CD8-positive, alpha-beta memory T cell (primary cell): ENCODE measurements around the gene BAZ1B. TPM values are rescaled to one million over a fixed set of nuclear protein-coding genes. Genes with fewer than 3 reads are reported as not detected.

ENCODE experiments used
- CTCF ChIA-PET: fragments of 350-600 bp; sonication (Branson Sonifier 250); formaldehyde crosslinking; loops from one replicate; lab custom pipeline; 2021; ENCODE audit warnings: antibody characterized with exemption; lab: Charles Lee
- POLR2A ChIA-PET: fragments of 350-600 bp; sonication (Branson Sonifier 250); formaldehyde crosslinking; loops from one replicate; lab custom pipeline; 2021; ENCODE audit warnings: antibody characterized with exemption; lab: Charles Lee
- DNase-seq, 5 donors: peaks; one replicate each; pipeline versions ENCODE4 v3.0.0 to v3.0.0-alpha.2; 2020 to 2022; ENCODE audit warnings: mixed read lengths in 1 of 5
- H3K27ac ChIP-seq: one replicate; pipeline ENCODE4 v1.7.0; 2013; ENCODE audit warnings: low read depth, mild to moderate bottlenecking, low read length, moderate library complexity
- H3K27me3 ChIP-seq: 2 replicates; pipeline ENCODE4 v1.7.0; 2013; ENCODE audit warnings: low read length, mild to moderate bottlenecking; ENCODE audit not compliant: insufficient read depth, poor library complexity, severe bottlenecking
- H3K36me3 ChIP-seq: 2 replicates; pipeline ENCODE4 v1.7.0; 2013; ENCODE audit warnings: mild to moderate bottlenecking, low read length, moderate library complexity; ENCODE audit not compliant: insufficient read depth
- H3K4me1 ChIP-seq: 2 replicates; pipeline ENCODE4 v1.7.0; 2013; ENCODE audit warnings: mild to moderate bottlenecking, low read length, moderate library complexity; ENCODE audit not compliant: insufficient read depth
- H3K4me3 ChIP-seq: 2 replicates; pipeline ENCODE4 v1.7.0; 2013; ENCODE audit warnings: mild to moderate bottlenecking, low read length
- H3K9me3 ChIP-seq: 2 replicates; pipeline ENCODE4 v1.7.0; 2013; ENCODE audit warnings: mild to moderate bottlenecking, low read length
- H3K27ac Mint-ChIP-seq, 8 donors: one replicate each; pipeline ENCODE4 v1.8.0; 2020 to 2021; ENCODE audit warnings: mixed read lengths in 8 of 8, mild to moderate bottlenecking in 6 of 8, inconsistent platforms in 3 of 8, moderate library complexity in 3 of 8
- H3K27me3 Mint-ChIP-seq, 2 donors: one replicate each; pipeline ENCODE4 v1.8.0; 2020 to 2021; ENCODE audit warnings: mixed read lengths in 2 of 2, mild to moderate bottlenecking in 1 of 2, moderate library complexity in 1 of 2
- H3K36me3 Mint-ChIP-seq, 3 donors: one replicate each; pipeline ENCODE4 v1.8.0; 2020 to 2021; ENCODE audit warnings: mixed read lengths in 3 of 3, inconsistent platforms in 1 of 3, mild to moderate bottlenecking in 1 of 3
- H3K4me1 Mint-ChIP-seq, 3 donors: one replicate each; pipeline ENCODE4 v1.8.0; 2020 to 2021; ENCODE audit warnings: mixed read lengths in 3 of 3, inconsistent platforms in 1 of 3, mild to moderate bottlenecking in 1 of 3
- H3K4me3 Mint-ChIP-seq, 7 donors: one replicate each; pipeline ENCODE4 v1.8.0; 2020 to 2021; ENCODE audit warnings: mixed read lengths in 7 of 7, mild to moderate bottlenecking in 6 of 7, moderate library complexity in 4 of 7, inconsistent platforms in 2 of 7
- H3K9me3 Mint-ChIP-seq, 5 donors: one replicate each; pipeline ENCODE4 v1.8.0; 2020 to 2022; ENCODE audit warnings: mixed read lengths in 5 of 5, mild to moderate bottlenecking in 3 of 5, moderate library complexity in 2 of 5, inconsistent platforms in 1 of 5
- polyA plus RNA-seq: library from polyadenylated mRNA; unstranded; fragments of 300-500 nt; fragmentation: Illumina TruSeq; gene quantifications from one replicate; pipeline ENCODE4 v1.2.3, GENCODE V29; 2021
- total RNA-seq, 2 experiments: library from RNA; stranded (reverse); gene quantifications; one replicate each; pipeline ENCODE4 v1.2.3, GENCODE V29; 2021

The BAZ1B gene
- total and polyA plus RNA-seq, 3 experiments from 2014 or later = 31.1 to 118 (median 112) TPM

- H3K9me3 Mint-ChIP-seq = no peaks in the 10 kb centered on the region
- no peaks in the 10 kb centered on the region for H3K27me3 Mint-ChIP-seq
- no peak overlapping the region for H3K27ac ChIP-seq
- H3K9me3 ChIP-seq = no peaks in the 10 kb centered on the region
- H3K36me3 ChIP-seq = peaks cover 27% of the 10 kb centered on the region
- no peaks in the 10 kb centered on the region for H3K27me3 ChIP-seq
- POLR2A ChIA-PET = no interaction called here
- peaks cover 0 to 54% (median 8%) of the 10 kb centered on the region in 3 donors for H3K36me3 Mint-ChIP-seq
- no peak for DNase-seq
- no peaks in the 10 kb centered on the region for H3K4me1 ChIP-seq
- H3K4me1 Mint-ChIP-seq = peaks cover 0 to 3% (median 3%) of the 10 kb centered on the region in 3 donors
- CTCF ChIA-PET = no interaction called here
- H3K27ac Mint-ChIP-seq = no peak overlapping the region
- H3K4me3 ChIP-seq = no peak overlapping the region
- H3K4me3 Mint-ChIP-seq = peak overlapping the region in 1 of 7 donors; percentile 60
These were observed 82.7 kb downstream of the BAZ1B start for GRCh38 chr7:73439410-73439704.

DNA sequence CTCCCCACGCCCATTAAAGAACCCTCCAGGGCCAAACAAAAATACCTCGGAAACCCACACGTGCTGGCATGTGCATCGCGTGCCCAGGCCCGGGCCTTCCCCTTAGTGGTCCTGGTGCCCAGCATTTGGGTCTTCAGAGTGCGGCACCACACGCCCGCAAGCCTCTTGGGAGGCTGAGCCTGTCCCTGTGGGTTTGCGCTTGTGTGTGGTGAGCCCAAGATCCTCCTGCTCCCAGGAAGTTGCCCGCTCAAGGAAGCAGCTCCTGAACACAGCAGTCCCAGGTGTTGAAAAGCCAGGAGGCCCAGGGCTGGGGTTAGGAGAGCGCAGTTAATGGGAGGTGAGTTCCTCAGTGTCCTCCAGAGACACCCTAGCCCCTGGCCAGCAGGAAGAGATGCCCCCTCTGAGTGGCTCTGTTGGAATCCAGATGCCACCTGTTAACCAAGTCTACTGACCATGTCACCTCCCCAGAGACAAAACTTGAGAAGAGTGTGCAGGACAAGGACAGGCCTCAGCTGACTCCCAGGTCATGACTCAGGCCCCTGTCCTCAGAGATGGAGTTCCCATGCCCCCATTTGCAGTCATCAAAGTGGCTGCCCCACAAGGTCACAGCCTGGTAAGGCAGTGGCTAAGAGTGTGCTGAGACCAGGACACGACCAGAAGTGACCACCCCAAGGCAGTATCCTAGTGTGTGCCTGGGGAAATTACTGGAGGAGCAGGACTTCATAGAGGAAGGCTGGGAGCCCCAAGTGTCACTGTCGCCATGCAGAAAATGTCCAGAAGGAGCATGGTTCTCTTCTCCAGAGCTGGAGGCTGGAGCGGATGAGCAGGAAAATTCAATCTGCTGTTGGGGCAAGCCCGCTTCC, 83.3 kb downstream of the BAZ1B start:
- CTCF ChIA-PET = no interaction called here
- Mint-ChIP-seq H3K9me3 (no peaks in the 10 kb centered on the region), H3K4me3 (no peak overlapping the region), H3K36me3 (peaks cover 0 to 49% (median 8%) of the 10 kb centered on the region in 3 donors), H3K27me3 (no peaks in the 10 kb centered on the region), H3K27ac (no peak overlapping the region), H3K4me1 (peaks cover 0 to 3% (median 3%) of the 10 kb centered on the region in 3 donors)
- POLR2A ChIA-PET = no interaction called here
- Histone ChIP-seq H3K27me3 (no peaks in the 10 kb centered on the region), H3K27ac (no peak overlapping the region), H3K9me3 (no peaks in the 10 kb centered on the region), H3K36me3 (peaks cover 21% of the 10 kb centered on the region), H3K4me1 (no peaks in the 10 kb centered on the region), H3K4me3 (no peak overlapping the region)
- no peak for DNase-seq

- peak overlapping the region in 1 of 7 donors; percentile 86 for H3K4me3 Mint-ChIP-seq
- no peak overlapping the region for H3K27ac ChIP-seq
- H3K9me3 Mint-ChIP-seq = no peaks in the 10 kb centered on the region
- no peaks in the 10 kb centered on the region for H3K27me3 ChIP-seq
- no peaks in the 10 kb centered on the region for H3K9me3 ChIP-seq
- no peaks in the 10 kb centered on the region for H3K4me1 ChIP-seq
- peaks cover 0 to 39% (median 7%) of the 10 kb centered on the region in 3 donors for H3K36me3 Mint-ChIP-seq
- no peak overlapping the region for H3K4me3 ChIP-seq
- CTCF ChIA-PET = no interaction called here
- peaks cover 12% of the 10 kb centered on the region for H3K36me3 ChIP-seq
- no peak overlapping the region for H3K27ac Mint-ChIP-seq
- POLR2A ChIA-PET = no interaction called here
- peaks cover 0 to 4% (median 4%) of the 10 kb centered on the region in 3 donors for H3K4me1 Mint-ChIP-seq
- H3K27me3 Mint-ChIP-seq = no peaks in the 10 kb centered on the region
- no peak for DNase-seq
These were observed 84.3 kb downstream of the BAZ1B start for GRCh38 chr7:73437621-73438416.

- H3K27me3 Mint-ChIP-seq = no peaks in the 10 kb centered on the region
- H3K36me3 Mint-ChIP-seq = peaks cover 0 to 32% (median 6%) of the 10 kb centered on the region in 3 donors
- no peaks in the 10 kb centered on the region for H3K9me3 Mint-ChIP-seq
- Histone ChIP-seq H3K36me3 (peaks cover 4% of the 10 kb centered on the region), H3K27ac (no peak overlapping the region), H3K27me3 (no peaks in the 10 kb centered on the region), H3K4me1 (no peaks in the 10 kb centered on the region), H3K9me3 (no peaks in the 10 kb centered on the region), H3K4me3 (no peak overlapping the region)
- H3K4me1 Mint-ChIP-seq = peaks cover 0 to 7% (median 7%) of the 10 kb centered on the region in 3 donors
- peak overlapping the region in 1 of 7 donors; percentile 86 for H3K4me3 Mint-ChIP-seq
- CTCF ChIA-PET = no interaction called here
- H3K27ac Mint-ChIP-seq = no peak overlapping the region
- POLR2A ChIA-PET = no interaction called here
- no peak for DNase-seq
These were observed 85.0 kb downstream of the BAZ1B start for GRCh38 chr7:73437091-73437490.

DNA sequence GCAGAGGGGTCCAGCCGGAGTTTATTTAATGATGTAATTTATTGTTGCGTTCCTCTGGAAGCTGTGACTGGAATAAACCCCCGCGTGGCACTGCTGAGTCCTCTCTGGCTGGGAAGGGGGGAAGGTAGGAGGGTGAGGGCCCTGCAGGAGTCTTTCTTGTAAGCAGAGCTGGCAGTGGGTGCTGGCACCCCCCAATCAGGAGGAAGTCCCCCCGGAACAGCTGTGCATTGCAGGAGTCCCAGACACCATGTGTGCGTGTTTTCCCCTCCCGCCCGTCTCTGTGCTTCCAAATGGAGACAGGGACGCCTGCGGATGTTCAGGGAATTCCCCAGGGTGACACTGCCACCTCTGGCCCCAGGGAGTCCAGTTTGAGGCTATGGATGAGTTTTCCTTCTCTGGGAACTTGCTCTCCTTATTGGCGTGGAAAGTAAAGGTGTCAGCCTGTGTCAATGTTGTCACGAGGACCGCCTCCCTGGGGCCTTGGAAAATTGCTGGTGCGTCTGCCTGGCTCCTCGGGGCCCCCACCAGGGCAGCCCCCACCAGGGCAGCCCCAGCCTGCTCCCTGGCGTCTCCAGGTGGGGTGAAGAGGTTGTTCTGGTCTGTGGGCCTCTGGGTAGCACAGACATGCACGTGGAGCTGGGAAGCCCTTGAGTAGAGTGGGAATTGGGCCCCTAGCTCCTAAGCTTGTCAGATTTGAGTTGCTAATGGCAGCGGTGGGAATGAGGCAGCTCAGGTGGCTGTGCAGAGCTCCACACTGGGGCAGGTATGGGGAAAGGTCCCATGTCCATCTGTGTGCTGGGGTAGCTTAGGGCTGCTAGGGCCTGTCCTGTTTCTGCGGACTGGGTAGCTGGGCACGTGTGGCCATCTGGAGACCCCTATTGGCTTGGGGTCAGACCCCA, 85.8 kb downstream of the BAZ1B start:
- peak overlapping the region in 2 of 8 donors; percentile 14 to 58 for H3K27ac Mint-ChIP-seq
- ChIA-PET CTCF (no interaction called here), POLR2A (no interaction called here)
- peaks cover 0 to 12% (median 7%) of the 10 kb centered on the region in 3 donors for H3K4me1 Mint-ChIP-seq
- H3K4me1 ChIP-seq = no peaks in the 10 kb centered on the region
- no peaks in the 10 kb centered on the region for H3K9me3 Mint-ChIP-seq
- peaks cover 0 to 7% of the 10 kb centered on the region in 2 donors for H3K27me3 Mint-ChIP-seq
- H3K36me3 ChIP-seq = no peaks in the 10 kb centered on the region
- H3K4me3 Mint-ChIP-seq = peak overlapping the region in 1 of 7 donors; percentile 37
- no peak overlapping the region for H3K27ac ChIP-seq
- no peak for DNase-seq
- no peaks in the 10 kb centered on the region for H3K27me3 ChIP-seq
- H3K36me3 Mint-ChIP-seq = peaks cover 0 to 24% (median 4%) of the 10 kb centered on the region in 3 donors
- H3K4me3 ChIP-seq = no peak overlapping the region
- H3K9me3 ChIP-seq = no peaks in the 10 kb centered on the region

DNA sequence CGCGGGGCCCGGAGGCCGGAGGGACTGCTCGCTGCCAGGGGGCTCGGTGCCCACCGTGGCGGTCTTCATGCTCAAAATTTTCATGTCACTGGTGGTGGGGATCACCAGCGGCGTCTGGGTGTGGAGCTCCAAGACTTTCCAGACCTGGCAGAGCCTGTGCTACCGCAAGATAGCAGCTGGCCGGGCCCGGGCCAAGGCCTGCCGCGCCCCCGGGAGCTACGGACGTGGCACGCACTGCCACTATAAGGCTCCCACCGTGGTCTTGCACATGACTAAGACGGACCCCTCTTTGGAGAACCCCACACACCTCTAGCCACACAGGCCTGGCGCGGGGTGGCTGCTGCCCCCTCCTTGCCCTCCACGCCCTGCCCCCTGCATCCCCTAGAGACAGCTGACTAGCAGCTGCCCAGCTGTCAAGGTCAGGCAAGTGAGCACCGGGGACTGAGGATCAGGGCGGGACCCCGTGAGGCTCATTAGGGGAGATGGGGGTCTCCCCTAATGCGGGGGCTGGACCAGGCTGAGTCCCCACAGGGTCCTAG, 86.6 kb downstream of the BAZ1B start:
- Histone ChIP-seq H3K36me3 (no peaks in the 10 kb centered on the region), H3K27ac (no peak overlapping the region), H3K9me3 (no peaks in the 10 kb centered on the region), H3K4me1 (no peaks in the 10 kb centered on the region), H3K27me3 (no peaks in the 10 kb centered on the region), H3K4me3 (no peak overlapping the region)
- Mint-ChIP-seq H3K27ac (no peak overlapping the region), H3K4me3 (peak overlapping the region in 2 of 7 donors; percentile 30 to 71), H3K9me3 (no peaks in the 10 kb centered on the region), H3K36me3 (peaks cover 0 to 16% (median 3%) of the 10 kb centered on the region in 3 donors), H3K27me3 (peaks cover 1 to 8% of the 10 kb centered on the region in 2 donors), H3K4me1 (peaks cover 0 to 12% (median 7%) of the 10 kb centered on the region in 3 donors)
- DNase-seq = no peak
- CTCF ChIA-PET = no interaction called here
- POLR2A ChIA-PET = no interaction called here

DNA sequence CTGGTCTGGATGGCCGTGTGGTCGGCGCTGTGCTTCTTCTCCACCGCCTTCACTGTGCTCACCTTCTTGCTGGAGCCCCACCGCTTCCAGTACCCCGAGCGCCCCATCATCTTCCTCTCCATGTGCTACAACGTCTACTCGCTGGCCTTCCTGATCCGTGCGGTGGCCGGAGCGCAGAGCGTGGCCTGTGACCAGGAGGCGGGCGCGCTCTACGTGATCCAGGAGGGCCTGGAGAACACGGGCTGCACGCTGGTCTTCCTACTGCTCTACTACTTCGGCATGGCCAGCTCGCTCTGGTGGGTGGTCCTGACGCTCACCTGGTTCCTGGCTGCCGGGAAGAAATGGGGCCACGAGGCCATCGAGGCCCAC, 87.4 kb downstream of the BAZ1B start:
- DNase-seq = no peak
- peaks cover 0 to 12% (median 7%) of the 10 kb centered on the region in 3 donors for H3K4me1 Mint-ChIP-seq
- CTCF ChIA-PET = no interaction called here
- POLR2A ChIA-PET = no interaction called here
- Histone ChIP-seq H3K27me3 (no peaks in the 10 kb centered on the region), H3K36me3 (no peaks in the 10 kb centered on the region), H3K27ac (no peak overlapping the region), H3K4me3 (no peak overlapping the region), H3K4me1 (no peaks in the 10 kb centered on the region), H3K9me3 (no peaks in the 10 kb centered on the region)
- H3K27ac Mint-ChIP-seq = peak overlapping the region in 1 of 8 donors; percentile 38
- H3K27me3 Mint-ChIP-seq = peaks cover 1 to 8% of the 10 kb centered on the region in 2 donors
- peak overlapping the region; percentile 30 to 88 (median 71) for H3K4me3 Mint-ChIP-seq
- H3K36me3 Mint-ChIP-seq = peaks cover 0 to 10% (median 3%) of the 10 kb centered on the region in 3 donors
- no peaks in the 10 kb centered on the region for H3K9me3 Mint-ChIP-seq
